ENCODE measurements around the gene SERINC4. TPM values are rescaled to one million over a fixed set of nuclear protein-coding genes. Genes with fewer than 3 reads are reported as not detected.

The SERINC4 gene
- total and polyA plus RNA-seq, 9 of the 15 experiments (the other 6 are each of a cell fraction or from before 2014, with no cell fraction given): 0.14 to 0.86 (median 0.18) TPM; not detected in 2

- TF ChIP-seq CLOCK (CRISPR knock-in tag; IDR thresholded peaks at IDR 0.05; ENCODE audit: borderline replicate concordance) (no peak), ATF3 (IDR thresholded peaks at IDR 0.05) (peak; percentile 44), ATF3 (CRISPR knock-in tag; conservative IDR thresholded peaks at IDR 0.05) (no peak), CHAMP1 (IDR thresholded peaks at IDR 0.05) (no peak), ZNF609 (CRISPR knock-in tag; IDR thresholded peaks at IDR 0.05; ENCODE audit: borderline replicate concordance) (no peak)
These were observed 28.1 kb upstream of the SERINC4 start (continued) for GRCh38 chr15:43828061-43828657.
